NCI-H2081 treated with DMSO at 0.1 percent for 48 hours (cell line): ENCODE results near the gene PDCL2.
"Not testable (repeated sequence)": the region's sequence is repeated elsewhere in the genome, so short reads cannot be mapped to it uniquely, and the experiment has no call there.

ENCODE experiments used
- DNase-seq: peaks from one replicate; lab custom pipeline; 2025; lab: John Stamatoyannopoulos, UW

The PDCL2 gene

GRCh38 chr4:55588160-55588559 is 3.9 kb downstream of the PDCL2 start:
- DNase-seq: no peak

- DNase-seq: not testable (repeated sequence)
Observed at GRCh38 chr4:55582773-55583172, 9.3 kb downstream of the PDCL2 start.

- no peak for DNase-seq
Observed at GRCh38 chr4:55578341-55579010, 13.6 kb downstream of the PDCL2 start.

- no peak for DNase-seq
Observed at GRCh38 chr4:55575513-55575912, 16.5 kb downstream of the PDCL2 start.

GRCh38 chr4:55574252-55574651 is 17.8 kb downstream of the PDCL2 start:
- no peak for DNase-seq

- no peak for DNase-seq
Observed at GRCh38 chr4:55571806-55572205, 20.2 kb downstream of the PDCL2 start.

- no peak for DNase-seq
Observed at GRCh38 chr4:55568905-55569504, 23.0 kb downstream of the PDCL2 start.

GRCh38 chr4:55561889-55562288 is 30.2 kb downstream of the PDCL2 start:
- no peak for DNase-seq

GRCh38 chr4:55560096-55560495 is 31.9 kb downstream of the PDCL2 start:
- DNase-seq: no peak

GRCh38 chr4:55554453-55555030 is 37.5 kb downstream of the PDCL2 start:
- DNase-seq: peak; percentile 9

GRCh38 chr4:55553441-55554201 is 38.4 kb downstream of the PDCL2 start:
- DNase-seq: no peak

GRCh38 chr4:55551964-55552363 is 40.1 kb downstream of the PDCL2 start:
- not testable (repeated sequence) for DNase-seq

GRCh38 chr4:55549888-55550287 is 42.2 kb downstream of the PDCL2 start:
- no peak for DNase-seq

GRCh38 chr4:55547918-55548317 is 44.1 kb downstream of the PDCL2 start:
- no peak for DNase-seq

GRCh38 chr4:55547466-55547770 is 44.6 kb downstream of the PDCL2 start:
- DNase-seq: no peak

GRCh38 chr4:55546756-55547465 is 45.1 kb downstream of the PDCL2 start, which contains the start of gene CLOCK:
CLOCK (minus strand) TSS chr4:55546909; CDS start chr4:55482785, 64,124 bp downstream.
- DNase-seq: peak; percentile 60

GRCh38 chr4:55546506-55546755 is 45.6 kb downstream of the PDCL2 start:
- no peak for DNase-seq

- DNase-seq: peak; percentile 20
Observed at GRCh38 chr4:55545641-55546505, 46.2 kb downstream of the PDCL2 start.

- no peak for DNase-seq
Observed at GRCh38 chr4:55545151-55545550, 46.9 kb downstream of the PDCL2 start.

GRCh38 chr4:55543858-55544257 is 48.2 kb downstream of the PDCL2 start:
- no peak for DNase-seq

GRCh38 chr4:55540271-55540670 is 51.8 kb downstream of the PDCL2 start:
- DNase-seq: no peak

- DNase-seq: no peak
Observed at GRCh38 chr4:55539658-55540057, 52.4 kb downstream of the PDCL2 start.
